Measurements from ENCODE around the gene AOX1. TPM values are rescaled to one million over a fixed set of nuclear protein-coding genes. Genes with fewer than 3 reads are reported as not detected.
"Not testable (repeated sequence)": the region's sequence is repeated elsewhere in the genome, so short reads cannot be mapped to it uniquely, and the experiment has no call there.

The AOX1 gene
- total RNA-seq = 10 to 100 TPM; 24.8 to 47.9 TPM

- H3K4me1 ChIP-seq (replicated peaks) = no peaks in the 10 kb centered on the region
- peak; percentile 64 for DNase-seq (ENCODE audit: low spot score)
- peak within 1 kb of the TSS; percentile 74 to 75 for H3K27ac ChIP-seq
- WGBS = 3% methylated on average over 62 of the region's 62 CpGs
- H3K4me3 ChIP-seq = peak within 1 kb of the TSS; percentile 43 to 47
- no peaks in the 10 kb centered on the region for H3K36me3 ChIP-seq
- no peaks in the 10 kb centered on the region for H3K9me3 ChIP-seq
- TF ChIP-seq POLR2A (IDR thresholded peaks at IDR 0.05) (no peak), POLR2AphosphoS5 (IDR thresholded peaks at IDR 0.05) (peak; percentile 55), CTCF (IDR thresholded peaks at IDR 0.05) (peak in 1 of 4 experiments; percentile 24)
- intact Hi-C loops (cut with DNase I) = no loop called here
- H3K27me3 ChIP-seq (replicated peaks; ENCODE audit: insufficient read depth) = no peaks in the 10 kb centered on the region
These were observed at the start of gene AOX1 for GRCh38 chr2:200585730-200586643. Gene AOX1, plus strand, starts transcription at chr2:200586014. Its CDS starts 95 bp downstream, at chr2:200586109.

GRCh38 chr2:200538139-200538538, 47.7 kb upstream of the AOX1 start:
- no peak for DNase-seq (ENCODE audit: low spot score)
- Histone ChIP-seq H3K27ac (no peak overlapping the region), H3K4me1 (replicated peaks) (no peaks in the 10 kb centered on the region), H3K4me3 (no peak overlapping the region), H3K36me3 (no peaks in the 10 kb centered on the region), H3K27me3 (replicated peaks; ENCODE audit: insufficient read depth) (no peaks in the 10 kb centered on the region), H3K9me3 (no peaks in the 10 kb centered on the region)
- intact Hi-C loops (cut with DNase I) = no loop called here
- TF ChIP-seq CTCF (IDR thresholded peaks at IDR 0.05) (no peak), POLR2AphosphoS5 (IDR thresholded peaks at IDR 0.05) (no peak), POLR2A (IDR thresholded peaks at IDR 0.05) (no peak)
- 96% methylated on average over 1 of the region's 1 CpG for WGBS

- Histone ChIP-seq H3K4me3 (no peak overlapping the region), H3K4me1 (replicated peaks) (no peaks in the 10 kb centered on the region), H3K27me3 (replicated peaks; ENCODE audit: insufficient read depth) (no peaks in the 10 kb centered on the region), H3K27ac (no peak overlapping the region), H3K9me3 (no peaks in the 10 kb centered on the region), H3K36me3 (no peaks in the 10 kb centered on the region)
- DNase-seq (ENCODE audit: low spot score) = no peak
- TF ChIP-seq POLR2AphosphoS5 (IDR thresholded peaks at IDR 0.05) = no peak
- TF ChIP-seq CTCF (IDR thresholded peaks at IDR 0.05) = no peak
- no peak for TF ChIP-seq POLR2A (IDR thresholded peaks at IDR 0.05)
- intact Hi-C loops (cut with DNase I) = no loop called here
These were observed 45.0 kb upstream of the AOX1 start for GRCh38 chr2:200540793-200541192.

- DNase-seq (ENCODE audit: low spot score); H3K9me3 ChIP-seq; intact Hi-C loops (cut with DNase I); H3K27ac ChIP-seq; H3K27me3 ChIP-seq (replicated peaks; ENCODE audit: insufficient read depth); H3K36me3 ChIP-seq; H3K4me1 ChIP-seq (replicated peaks); H3K4me3 ChIP-seq: not testable (repeated sequence)
- WGBS = 91% methylated on average over 12 of the region's 12 CpGs
These were observed 19.2 kb upstream of the AOX1 start for GRCh38 chr2:200566596-200566995.

- Histone ChIP-seq H3K4me3 (no peak overlapping the region), H3K27me3 (replicated peaks; ENCODE audit: insufficient read depth) (no peaks in the 10 kb centered on the region), H3K27ac (no peak overlapping the region), H3K4me1 (replicated peaks) (no peaks in the 10 kb centered on the region), H3K9me3 (no peaks in the 10 kb centered on the region), H3K36me3 (no peaks in the 10 kb centered on the region)
- intact Hi-C loops (cut with DNase I) = no loop called here
- TF ChIP-seq POLR2A (IDR thresholded peaks at IDR 0.05) = no peak
- TF ChIP-seq POLR2AphosphoS5 (IDR thresholded peaks at IDR 0.05) = no peak
- TF ChIP-seq CTCF (IDR thresholded peaks at IDR 0.05) = no peak
- WGBS = 98% methylated on average over 3 of the region's 3 CpGs
- DNase-seq (ENCODE audit: low spot score) = no peak
These were observed 17.9 kb upstream of the AOX1 start for GRCh38 chr2:200567932-200568331.

Measured in prostate gland (tissue), 2 donors.